GM23338 (cell line): ENCODE measurements around the gene TRDMT1.

ENCODE experiments used
- CREB1 ChIP-seq: fragments of 250-450 bp; sonication (Bioruptor Pico); IDR thresholded peaks from 2 replicates; pipeline ENCODE4 v1.5.0; 2020; ENCODE audit warnings: low read depth, mild to moderate bottlenecking, moderate library complexity
- EZH2 ChIP-seq: fragments of 200-600 bp; sonication (generic); IDR thresholded peaks from one replicate; pipeline ENCODE4 v1.8.0; 2017; ENCODE audit warnings: antibody characterized with exemption, mild to moderate bottlenecking, low read depth; ENCODE audit not compliant: unreplicated experiment
- EZH2phosphoT487 ChIP-seq: fragments of 200-600 bp; sonication (generic); IDR thresholded peaks from one replicate; pipeline ENCODE4 v1.8.1; 2018; ENCODE audit warnings: antibody characterized with exemption; ENCODE audit not compliant: unreplicated experiment
- JUNB ChIP-seq: IDR thresholded peaks from one replicate; pipeline ENCODE4 v1.6.1; 2016; ENCODE audit warnings: antibody characterized with exemption; ENCODE audit not compliant: unreplicated experiment
- NANOG ChIP-seq: IDR thresholded peaks from 2 replicates; pipeline ENCODE4 v1.6.1; 2016; ENCODE audit warnings: antibody characterized with exemption, borderline replicate concordance
- POLR2AphosphoS5 ChIP-seq: IDR thresholded peaks from 2 replicates; pipeline ENCODE4 v1.6.1; 2016; ENCODE audit warnings: antibody characterized with exemption, low read depth
- ZNF114 ChIP-seq: fragments of 250-450 bp; sonication (Bioruptor Pico); IDR thresholded peaks from 2 replicates; pipeline ENCODE4 v1.5.0; 2020; ENCODE audit warnings: mild to moderate bottlenecking, moderate library complexity
- ZNF331 ChIP-seq: fragments of 250-450 bp; sonication (Bioruptor Pico); IDR thresholded peaks from 2 replicates; pipeline ENCODE4 v1.5.0; 2020; ENCODE audit warnings: low read depth, mild to moderate bottlenecking, moderate library complexity
- TF ChIP-seq, protein P1 (sequence below), 2 experiments: fragments of 200-600 bp in 1 of 2; sonication (generic) in 1 of 2; conservative IDR thresholded peaks; 2 replicates each; pipeline versions ENCODE4 v1.5.1 to v1.6.1; 2016 to 2017; ENCODE audit warnings: antibody characterized with exemption in 2 of 2, low read depth in 2 of 2, mild to moderate bottlenecking in 2 of 2, moderate library complexity in 1 of 2
- TF ChIP-seq, protein P2 (sequence below): IDR thresholded peaks from 2 replicates; pipeline ENCODE4 v1.6.1; 2016; ENCODE audit warnings: antibody characterized with exemption
- TF ChIP-seq, protein P3 (sequence below): IDR thresholded peaks from one replicate; pipeline ENCODE4 v1.6.1; 2018; ENCODE audit warnings: antibody characterized with exemption; ENCODE audit not compliant: unreplicated experiment
- TF ChIP-seq, protein P4 (sequence below): fragments of 250-450 bp; sonication (Bioruptor Pico); IDR thresholded peaks from 2 replicates; pipeline ENCODE4 v1.5.0; 2020; ENCODE audit warnings: mild to moderate bottlenecking, moderate library complexity

- TF ChIP-seq, protein P1, sequence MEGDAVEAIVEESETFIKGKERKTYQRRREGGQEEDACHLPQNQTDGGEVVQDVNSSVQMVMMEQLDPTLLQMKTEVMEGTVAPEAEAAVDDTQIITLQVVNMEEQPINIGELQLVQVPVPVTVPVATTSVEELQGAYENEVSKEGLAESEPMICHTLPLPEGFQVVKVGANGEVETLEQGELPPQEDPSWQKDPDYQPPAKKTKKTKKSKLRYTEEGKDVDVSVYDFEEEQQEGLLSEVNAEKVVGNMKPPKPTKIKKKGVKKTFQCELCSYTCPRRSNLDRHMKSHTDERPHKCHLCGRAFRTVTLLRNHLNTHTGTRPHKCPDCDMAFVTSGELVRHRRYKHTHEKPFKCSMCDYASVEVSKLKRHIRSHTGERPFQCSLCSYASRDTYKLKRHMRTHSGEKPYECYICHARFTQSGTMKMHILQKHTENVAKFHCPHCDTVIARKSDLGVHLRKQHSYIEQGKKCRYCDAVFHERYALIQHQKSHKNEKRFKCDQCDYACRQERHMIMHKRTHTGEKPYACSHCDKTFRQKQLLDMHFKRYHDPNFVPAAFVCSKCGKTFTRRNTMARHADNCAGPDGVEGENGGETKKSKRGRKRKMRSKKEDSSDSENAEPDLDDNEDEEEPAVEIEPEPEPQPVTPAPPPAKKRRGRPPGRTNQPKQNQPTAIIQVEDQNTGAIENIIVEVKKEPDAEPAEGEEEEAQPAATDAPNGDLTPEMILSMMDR (conservative IDR thresholded peaks at IDR 0.05; ENCODE audit: low read depth in 2 of 2) = no peak
- TF ChIP-seq CREB1 (CRISPR knock-in tag) = no peak
- TF ChIP-seq, protein P2, sequence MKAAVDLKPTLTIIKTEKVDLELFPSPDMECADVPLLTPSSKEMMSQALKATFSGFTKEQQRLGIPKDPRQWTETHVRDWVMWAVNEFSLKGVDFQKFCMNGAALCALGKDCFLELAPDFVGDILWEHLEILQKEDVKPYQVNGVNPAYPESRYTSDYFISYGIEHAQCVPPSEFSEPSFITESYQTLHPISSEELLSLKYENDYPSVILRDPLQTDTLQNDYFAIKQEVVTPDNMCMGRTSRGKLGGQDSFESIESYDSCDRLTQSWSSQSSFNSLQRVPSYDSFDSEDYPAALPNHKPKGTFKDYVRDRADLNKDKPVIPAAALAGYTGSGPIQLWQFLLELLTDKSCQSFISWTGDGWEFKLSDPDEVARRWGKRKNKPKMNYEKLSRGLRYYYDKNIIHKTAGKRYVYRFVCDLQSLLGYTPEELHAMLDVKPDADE = no peak
- TF ChIP-seq POLR2AphosphoS5 = no peak
- TF ChIP-seq EZH2 = no peak
- TF ChIP-seq, protein P3, sequence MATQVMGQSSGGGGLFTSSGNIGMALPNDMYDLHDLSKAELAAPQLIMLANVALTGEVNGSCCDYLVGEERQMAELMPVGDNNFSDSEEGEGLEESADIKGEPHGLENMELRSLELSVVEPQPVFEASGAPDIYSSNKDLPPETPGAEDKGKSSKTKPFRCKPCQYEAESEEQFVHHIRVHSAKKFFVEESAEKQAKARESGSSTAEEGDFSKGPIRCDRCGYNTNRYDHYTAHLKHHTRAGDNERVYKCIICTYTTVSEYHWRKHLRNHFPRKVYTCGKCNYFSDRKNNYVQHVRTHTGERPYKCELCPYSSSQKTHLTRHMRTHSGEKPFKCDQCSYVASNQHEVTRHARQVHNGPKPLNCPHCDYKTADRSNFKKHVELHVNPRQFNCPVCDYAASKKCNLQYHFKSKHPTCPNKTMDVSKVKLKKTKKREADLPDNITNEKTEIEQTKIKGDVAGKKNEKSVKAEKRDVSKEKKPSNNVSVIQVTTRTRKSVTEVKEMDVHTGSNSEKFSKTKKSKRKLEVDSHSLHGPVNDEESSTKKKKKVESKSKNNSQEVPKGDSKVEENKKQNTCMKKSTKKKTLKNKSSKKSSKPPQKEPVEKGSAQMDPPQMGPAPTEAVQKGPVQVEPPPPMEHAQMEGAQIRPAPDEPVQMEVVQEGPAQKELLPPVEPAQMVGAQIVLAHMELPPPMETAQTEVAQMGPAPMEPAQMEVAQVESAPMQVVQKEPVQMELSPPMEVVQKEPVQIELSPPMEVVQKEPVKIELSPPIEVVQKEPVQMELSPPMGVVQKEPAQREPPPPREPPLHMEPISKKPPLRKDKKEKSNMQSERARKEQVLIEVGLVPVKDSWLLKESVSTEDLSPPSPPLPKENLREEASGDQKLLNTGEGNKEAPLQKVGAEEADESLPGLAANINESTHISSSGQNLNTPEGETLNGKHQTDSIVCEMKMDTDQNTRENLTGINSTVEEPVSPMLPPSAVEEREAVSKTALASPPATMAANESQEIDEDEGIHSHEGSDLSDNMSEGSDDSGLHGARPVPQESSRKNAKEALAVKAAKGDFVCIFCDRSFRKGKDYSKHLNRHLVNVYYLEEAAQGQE = no peak
- no peak for TF ChIP-seq EZH2phosphoT487
- TF ChIP-seq, protein P4, sequence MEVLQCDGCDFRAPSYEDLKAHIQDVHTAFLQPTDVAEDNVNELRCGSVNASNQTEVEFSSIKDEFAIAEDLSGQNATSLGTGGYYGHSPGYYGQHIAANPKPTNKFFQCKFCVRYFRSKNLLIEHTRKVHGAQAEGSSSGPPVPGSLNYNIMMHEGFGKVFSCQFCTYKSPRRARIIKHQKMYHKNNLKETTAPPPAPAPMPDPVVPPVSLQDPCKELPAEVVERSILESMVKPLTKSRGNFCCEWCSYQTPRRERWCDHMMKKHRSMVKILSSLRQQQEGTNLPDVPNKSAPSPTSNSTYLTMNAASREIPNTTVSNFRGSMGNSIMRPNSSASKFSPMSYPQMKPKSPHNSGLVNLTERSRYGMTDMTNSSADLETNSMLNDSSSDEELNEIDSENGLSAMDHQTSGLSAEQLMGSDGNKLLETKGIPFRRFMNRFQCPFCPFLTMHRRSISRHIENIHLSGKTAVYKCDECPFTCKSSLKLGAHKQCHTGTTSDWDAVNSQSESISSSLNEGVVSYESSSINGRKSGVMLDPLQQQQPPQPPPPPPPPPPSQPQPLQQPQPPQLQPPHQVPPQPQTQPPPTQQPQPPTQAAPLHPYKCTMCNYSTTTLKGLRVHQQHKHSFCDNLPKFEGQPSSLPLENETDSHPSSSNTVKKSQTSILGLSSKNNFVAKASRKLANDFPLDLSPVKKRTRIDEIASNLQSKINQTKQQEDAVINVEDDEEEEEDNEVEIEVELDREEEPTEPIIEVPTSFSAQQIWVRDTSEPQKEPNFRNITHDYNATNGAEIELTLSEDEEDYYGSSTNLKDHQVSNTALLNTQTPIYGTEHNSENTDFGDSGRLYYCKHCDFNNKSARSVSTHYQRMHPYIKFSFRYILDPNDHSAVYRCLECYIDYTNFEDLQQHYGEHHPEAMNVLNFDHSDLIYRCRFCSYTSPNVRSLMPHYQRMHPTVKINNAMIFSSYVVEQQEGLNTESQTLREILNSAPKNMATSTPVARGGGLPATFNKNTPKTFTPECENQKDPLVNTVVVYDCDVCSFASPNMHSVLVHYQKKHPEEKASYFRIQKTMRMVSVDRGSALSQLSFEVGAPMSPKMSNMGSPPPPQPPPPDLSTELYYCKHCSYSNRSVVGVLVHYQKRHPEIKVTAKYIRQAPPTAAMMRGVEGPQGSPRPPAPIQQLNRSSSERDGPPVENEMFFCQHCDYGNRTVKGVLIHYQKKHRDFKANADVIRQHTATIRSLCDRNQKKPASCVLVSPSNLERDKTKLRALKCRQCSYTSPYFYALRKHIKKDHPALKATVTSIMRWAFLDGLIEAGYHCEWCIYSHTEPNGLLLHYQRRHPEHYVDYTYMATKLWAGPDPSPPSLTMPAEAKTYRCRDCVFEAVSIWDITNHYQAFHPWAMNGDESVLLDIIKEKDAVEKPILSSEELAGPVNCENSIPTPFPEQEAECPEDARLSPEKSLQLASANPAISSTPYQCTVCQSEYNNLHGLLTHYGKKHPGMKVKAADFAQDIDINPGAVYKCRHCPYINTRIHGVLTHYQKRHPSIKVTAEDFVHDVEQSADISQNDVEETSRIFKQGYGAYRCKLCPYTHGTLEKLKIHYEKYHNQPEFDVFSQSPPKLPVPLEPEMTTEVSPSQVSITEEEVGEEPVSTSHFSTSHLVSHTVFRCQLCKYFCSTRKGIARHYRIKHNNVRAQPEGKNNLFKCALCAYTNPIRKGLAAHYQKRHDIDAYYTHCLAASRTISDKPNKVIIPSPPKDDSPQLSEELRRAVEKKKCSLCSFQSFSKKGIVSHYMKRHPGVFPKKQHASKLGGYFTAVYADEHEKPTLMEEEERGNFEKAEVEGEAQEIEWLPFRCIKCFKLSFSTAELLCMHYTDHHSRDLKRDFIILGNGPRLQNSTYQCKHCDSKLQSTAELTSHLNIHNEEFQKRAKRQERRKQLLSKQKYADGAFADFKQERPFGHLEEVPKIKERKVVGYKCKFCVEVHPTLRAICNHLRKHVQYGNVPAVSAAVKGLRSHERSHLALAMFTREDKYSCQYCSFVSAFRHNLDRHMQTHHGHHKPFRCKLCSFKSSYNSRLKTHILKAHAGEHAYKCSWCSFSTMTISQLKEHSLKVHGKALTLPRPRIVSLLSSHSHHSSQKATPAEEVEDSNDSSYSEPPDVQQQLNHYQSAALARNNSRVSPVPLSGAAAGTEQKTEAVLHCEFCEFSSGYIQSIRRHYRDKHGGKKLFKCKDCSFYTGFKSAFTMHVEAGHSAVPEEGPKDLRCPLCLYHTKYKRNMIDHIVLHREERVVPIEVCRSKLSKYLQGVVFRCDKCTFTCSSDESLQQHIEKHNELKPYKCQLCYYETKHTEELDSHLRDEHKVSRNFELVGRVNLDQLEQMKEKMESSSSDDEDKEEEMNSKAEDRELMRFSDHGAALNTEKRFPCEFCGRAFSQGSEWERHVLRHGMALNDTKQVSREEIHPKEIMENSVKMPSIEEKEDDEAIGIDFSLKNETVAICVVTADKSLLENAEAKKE (CRISPR knock-in tag) = no peak
- no peak for TF ChIP-seq ZNF331 (CRISPR knock-in tag)
- TF ChIP-seq JUNB = no peak
- TF ChIP-seq NANOG = no peak
- no peak for TF ChIP-seq ZNF114 (CRISPR knock-in tag)
Measured at GRCh38 chr10:17236468-17237148, 35.1 kb upstream of the TRDMT1 start.
